Uterus (tissue), 4 donors: Measurements from ENCODE around the gene INPP5A. TPM values are rescaled to one million over a fixed set of nuclear protein-coding genes. Genes with fewer than 3 reads are reported as not detected.

Experiments used
- DNase-seq, 2 donors: peaks; one replicate each; pipeline ENCODE4 v3.0.0-alpha.2; 2019 to 2020
- H3K27ac ChIP-seq, 2 donors: fragments of 200-600 bp; sonication (generic); 1 replicate in 1 of 2; 2 replicates in 1 of 2; pipeline ENCODE4 v1.5.1; 2016 to 2018
- H3K27me3 ChIP-seq, 2 donors: fragments of 200-600 bp; sonication (generic); one replicate each; pipeline ENCODE4 v1.5.1; 2018 to 2019; ENCODE audit warnings: control low read depth in 1 of 2
- H3K36me3 ChIP-seq, 2 donors: fragments of 200-600 bp; sonication (generic); one replicate each; pipeline ENCODE4 v1.5.1; 2019; ENCODE audit warnings: control low read depth in 1 of 2
- H3K4me1 ChIP-seq, 2 donors: fragments of 200-600 bp; sonication (generic); one replicate each; pipeline ENCODE4 v1.5.1; 2018 to 2019; ENCODE audit warnings: control low read depth in 1 of 2
- H3K4me3 ChIP-seq, 2 donors: fragments of 200-600 bp; sonication (generic); 1 replicate in 1 of 2; 2 replicates in 1 of 2; pipeline ENCODE4 v1.5.1; 2018 to 2019; ENCODE audit warnings: mild to moderate bottlenecking in 1 of 2
- H3K9me3 ChIP-seq, 2 donors: fragments of 200-600 bp; sonication (generic); one replicate each; pipeline ENCODE4 v1.5.1; 2019; ENCODE audit warnings: control low read depth in 1 of 2
- POLR2A ChIP-seq, 2 donors: fragments of 450-650 bp; IDR thresholded peaks; one replicate each; pipeline ENCODE4 v1.6.1; 2016; ENCODE audit warnings: antibody characterized with exemption in 2 of 2, mild to moderate bottlenecking in 1 of 2, moderate library complexity in 1 of 2
- intact Hi-C: fragments of 100-400 bp; cut with DNase I; formaldehyde crosslinking; loops from one replicate; pipeline ENCODE4 v1.15.1; 2023; ENCODE audit warnings: low total_unique reads
- total RNA-seq, 4 donors: library from RNA; depleted of rRNA in 3 of 4; stranded (reverse); fragments of >200 nt in 3 of 4; gene quantifications; one replicate each; pipeline versions ENCODE4 v1.1.0 to v1.2.4, GENCODE V29; 2014 to 2023
- TF ChIP-seq, protein P1 (sequence below), 4 experiments: fragments of 200-600 bp in 2 of 4; fragments of 450-650 bp in 2 of 4; sonication (generic) in 2 of 4; IDR thresholded peaks; one replicate each; pipeline ENCODE4 v1.5.1; 2016 to 2019; ENCODE audit warnings: antibody characterized with exemption in 4 of 4, mild to moderate bottlenecking in 2 of 4, moderate library complexity in 1 of 4
- donor health status: DM: yes; HTN: yes; CAD: no.

The INPP5A gene
- total RNA-seq, 4 donors from 2014 or later: 22.5 to 160 (median 93.2) TPM

GRCh38 chr10:132696728-132697577 lies 159.4 kb downstream of the INPP5A start:
- intact Hi-C loops: no loop called here
- DNase-seq: no peak
- Histone ChIP-seq H3K4me3 (no peak overlapping the region), H3K4me1 (peaks cover 0 to 4% of the 10 kb centered on the region in 2 donors), H3K27ac (no peak overlapping the region), H3K9me3 (no peaks in the 10 kb centered on the region), H3K27me3 (no peaks in the 10 kb centered on the region), H3K36me3 (no peaks in the 10 kb centered on the region)
- TF ChIP-seq, protein P1, sequence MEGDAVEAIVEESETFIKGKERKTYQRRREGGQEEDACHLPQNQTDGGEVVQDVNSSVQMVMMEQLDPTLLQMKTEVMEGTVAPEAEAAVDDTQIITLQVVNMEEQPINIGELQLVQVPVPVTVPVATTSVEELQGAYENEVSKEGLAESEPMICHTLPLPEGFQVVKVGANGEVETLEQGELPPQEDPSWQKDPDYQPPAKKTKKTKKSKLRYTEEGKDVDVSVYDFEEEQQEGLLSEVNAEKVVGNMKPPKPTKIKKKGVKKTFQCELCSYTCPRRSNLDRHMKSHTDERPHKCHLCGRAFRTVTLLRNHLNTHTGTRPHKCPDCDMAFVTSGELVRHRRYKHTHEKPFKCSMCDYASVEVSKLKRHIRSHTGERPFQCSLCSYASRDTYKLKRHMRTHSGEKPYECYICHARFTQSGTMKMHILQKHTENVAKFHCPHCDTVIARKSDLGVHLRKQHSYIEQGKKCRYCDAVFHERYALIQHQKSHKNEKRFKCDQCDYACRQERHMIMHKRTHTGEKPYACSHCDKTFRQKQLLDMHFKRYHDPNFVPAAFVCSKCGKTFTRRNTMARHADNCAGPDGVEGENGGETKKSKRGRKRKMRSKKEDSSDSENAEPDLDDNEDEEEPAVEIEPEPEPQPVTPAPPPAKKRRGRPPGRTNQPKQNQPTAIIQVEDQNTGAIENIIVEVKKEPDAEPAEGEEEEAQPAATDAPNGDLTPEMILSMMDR (IDR thresholded peaks at IDR 0.05): no peak
- no peak for TF ChIP-seq POLR2A (IDR thresholded peaks at IDR 0.05)

- Histone ChIP-seq H3K36me3 (no peaks in the 10 kb centered on the region), H3K27ac (no peak overlapping the region), H3K4me3 (no peak overlapping the region), H3K4me1 (peaks cover 0 to 4% of the 10 kb centered on the region in 2 donors), H3K9me3 (no peaks in the 10 kb centered on the region), H3K27me3 (no peaks in the 10 kb centered on the region)
- intact Hi-C loops: no loop called here
- DNase-seq: no peak
- TF ChIP-seq, protein P1 (IDR thresholded peaks at IDR 0.05): no peak
- TF ChIP-seq POLR2A (IDR thresholded peaks at IDR 0.05): no peak
Measured at GRCh38 chr10:132697578-132698200, 160.1 kb downstream of the INPP5A start.

GRCh38 chr10:132698211-132698751 lies 160.7 kb downstream of the INPP5A start:
- Histone ChIP-seq H3K4me3 (no peak overlapping the region), H3K27ac (no peak overlapping the region), H3K4me1 (peaks cover 0 to 4% of the 10 kb centered on the region in 2 donors), H3K36me3 (no peaks in the 10 kb centered on the region), H3K9me3 (no peaks in the 10 kb centered on the region), H3K27me3 (no peaks in the 10 kb centered on the region)
- DNase-seq: no peak
- TF ChIP-seq, protein P1 (IDR thresholded peaks at IDR 0.05): no peak
- no peak for TF ChIP-seq POLR2A (IDR thresholded peaks at IDR 0.05)
- intact Hi-C loops: no loop called here

- Histone ChIP-seq H3K27me3 (no peaks in the 10 kb centered on the region), H3K9me3 (no peaks in the 10 kb centered on the region), H3K4me3 (no peak overlapping the region), H3K36me3 (no peaks in the 10 kb centered on the region), H3K4me1 (peaks cover 0 to 4% of the 10 kb centered on the region in 2 donors), H3K27ac (no peak overlapping the region)
- no peak for DNase-seq
- intact Hi-C loops: no loop called here
- TF ChIP-seq POLR2A (IDR thresholded peaks at IDR 0.05): no peak
- TF ChIP-seq, protein P1 (IDR thresholded peaks at IDR 0.05): no peak
Measured at GRCh38 chr10:132698761-132699391, 161.3 kb downstream of the INPP5A start.
